Endodermal cell (in vitro differentiated cells): Measurements from ENCODE around the gene SLC6A16. TPM values are rescaled to one million over a fixed set of nuclear protein-coding genes. Genes with fewer than 3 reads are reported as not detected.

Experiments
- DNase-seq: peaks from one replicate; pipeline ENCODE4 v3.0.0-alpha.2; 2017
- H3K27ac ChIP-seq: 2 replicates; pipeline ENCODE4 v1.5.1; 2013; ENCODE audit warnings: mild to moderate bottlenecking, low read depth, low read length, moderate library complexity
- H3K27me3 ChIP-seq: 2 replicates; pipeline ENCODE4 v1.6.1; 2013; ENCODE audit warnings: mild to moderate bottlenecking, low read length, moderate library complexity; ENCODE audit not compliant: insufficient read depth, control insufficient read depth, poor library complexity, severe bottlenecking
- H3K36me3 ChIP-seq: 2 replicates; pipeline ENCODE4 v1.7.0; 2013; ENCODE audit warnings: mild to moderate bottlenecking, low read length, moderate library complexity; ENCODE audit not compliant: control insufficient read depth, insufficient read depth
- H3K4me1 ChIP-seq: one replicate; pipeline ENCODE4 v1.7.0; 2013; ENCODE audit warnings: low read length; ENCODE audit not compliant: control insufficient read depth, insufficient read depth
- H3K4me3 ChIP-seq: 2 replicates; pipeline ENCODE4 v1.5.1; 2013; ENCODE audit warnings: mild to moderate bottlenecking, low read length, moderate library complexity
- H3K9ac ChIP-seq: 2 replicates; pipeline ENCODE4 v1.6.1; 2013; ENCODE audit warnings: mild to moderate bottlenecking, low read length, moderate library complexity; ENCODE audit not compliant: poor library complexity, severe bottlenecking; ENCODE audit errors: extremely low read depth
- H3K9me3 ChIP-seq: 2 replicates; pipeline ENCODE4 v1.6.1; 2013; ENCODE audit warnings: mild to moderate bottlenecking, low read length, moderate library complexity; ENCODE audit not compliant: control insufficient read depth
- H3K27ac Mint-ChIP-seq: 2 replicates; pipeline ENCODE4 v1.8.0; 2020; ENCODE audit warnings: mixed read lengths
- H3K27me3 Mint-ChIP-seq: 2 replicates; pipeline ENCODE4 v1.8.0; 2021; ENCODE audit warnings: mild to moderate bottlenecking, mixed read lengths; ENCODE audit not compliant: insufficient read depth
- H3K36me3 Mint-ChIP-seq: 2 replicates; pipeline ENCODE4 v1.8.0; 2020; ENCODE audit warnings: low read depth, mixed read lengths
- H3K4me1 Mint-ChIP-seq: 2 replicates; pipeline ENCODE4 v1.8.0; 2020; ENCODE audit warnings: mixed read lengths
- H3K4me3 Mint-ChIP-seq: 2 replicates; pipeline ENCODE4 v1.8.0; 2020; ENCODE audit warnings: mild to moderate bottlenecking, moderate library complexity, mixed read lengths
- H3K9me3 Mint-ChIP-seq: 2 replicates; pipeline ENCODE4 v1.8.0; 2020; ENCODE audit warnings: mild to moderate bottlenecking, mixed read lengths
- WGBS, 2 experiments: methylation state at CpG; one replicate each; pipeline versions ENCODE4 v1.1.5 to v1.1.7; 2013; ENCODE audit warnings: missing lambda C conversion rate in 2 of 2, mixed read lengths in 1 of 2; ENCODE audit not compliant: insufficient coverage in 1 of 2, insufficient read length in 1 of 2; 5-methylcytosine and 5-hydroxymethylcytosine counted together
- total RNA-seq, 2 donors: library from RNA; stranded (reverse); fragmentation: NEBNext Ultra II Directional in 1 of 2; extraction: Animal tissue kit (Norgen Biotek cat#: 25700) in 1 of 2; gene quantifications; 2 replicates in 1 of 2; 3 replicates in 1 of 2; pipeline ENCODE4 v1.2.1, GENCODE V29; 2021
- TF ChIP-seq, protein P1 (sequence below): fragments of 200-600 bp; sonication (generic); conservative IDR thresholded peaks from 2 replicates; pipeline ENCODE4 v1.5.0; 2021; ENCODE audit warnings: antibody characterized with exemption, mild to moderate bottlenecking

Gene SLC6A16
- total RNA-seq, 2 donors from 2014 or later, result 3.3 to 3.4 TPM

GRCh38 chr19:49297403-49297802 is 27.6 kb downstream of the SLC6A16 start:
- Mint-ChIP-seq H3K36me3 (no peaks in the 10 kb centered on the region), H3K27me3 (peaks cover 46% of the 10 kb centered on the region), H3K4me3 (no peak overlapping the region), H3K4me1 (no peaks in the 10 kb centered on the region), H3K9me3 (no peaks in the 10 kb centered on the region), H3K27ac (no peak overlapping the region)
- no peak overlapping the region for H3K27ac ChIP-seq
- DNase-seq, result no peak
- peaks cover 11% of the 10 kb centered on the region for H3K27me3 ChIP-seq
- WGBS, 2 experiments, result 92 to 97% methylated on average over 2 of the region's 3 CpGs
- H3K36me3 ChIP-seq, result no peaks in the 10 kb centered on the region
- H3K9ac ChIP-seq, result no peak overlapping the region
- H3K9me3 ChIP-seq, result peaks cover 7% of the 10 kb centered on the region
- H3K4me3 ChIP-seq, result no peak overlapping the region
- TF ChIP-seq, protein P1, sequence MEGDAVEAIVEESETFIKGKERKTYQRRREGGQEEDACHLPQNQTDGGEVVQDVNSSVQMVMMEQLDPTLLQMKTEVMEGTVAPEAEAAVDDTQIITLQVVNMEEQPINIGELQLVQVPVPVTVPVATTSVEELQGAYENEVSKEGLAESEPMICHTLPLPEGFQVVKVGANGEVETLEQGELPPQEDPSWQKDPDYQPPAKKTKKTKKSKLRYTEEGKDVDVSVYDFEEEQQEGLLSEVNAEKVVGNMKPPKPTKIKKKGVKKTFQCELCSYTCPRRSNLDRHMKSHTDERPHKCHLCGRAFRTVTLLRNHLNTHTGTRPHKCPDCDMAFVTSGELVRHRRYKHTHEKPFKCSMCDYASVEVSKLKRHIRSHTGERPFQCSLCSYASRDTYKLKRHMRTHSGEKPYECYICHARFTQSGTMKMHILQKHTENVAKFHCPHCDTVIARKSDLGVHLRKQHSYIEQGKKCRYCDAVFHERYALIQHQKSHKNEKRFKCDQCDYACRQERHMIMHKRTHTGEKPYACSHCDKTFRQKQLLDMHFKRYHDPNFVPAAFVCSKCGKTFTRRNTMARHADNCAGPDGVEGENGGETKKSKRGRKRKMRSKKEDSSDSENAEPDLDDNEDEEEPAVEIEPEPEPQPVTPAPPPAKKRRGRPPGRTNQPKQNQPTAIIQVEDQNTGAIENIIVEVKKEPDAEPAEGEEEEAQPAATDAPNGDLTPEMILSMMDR, result no peak
- H3K4me1 ChIP-seq, result peaks cover 8% of the 10 kb centered on the region

DNA sequence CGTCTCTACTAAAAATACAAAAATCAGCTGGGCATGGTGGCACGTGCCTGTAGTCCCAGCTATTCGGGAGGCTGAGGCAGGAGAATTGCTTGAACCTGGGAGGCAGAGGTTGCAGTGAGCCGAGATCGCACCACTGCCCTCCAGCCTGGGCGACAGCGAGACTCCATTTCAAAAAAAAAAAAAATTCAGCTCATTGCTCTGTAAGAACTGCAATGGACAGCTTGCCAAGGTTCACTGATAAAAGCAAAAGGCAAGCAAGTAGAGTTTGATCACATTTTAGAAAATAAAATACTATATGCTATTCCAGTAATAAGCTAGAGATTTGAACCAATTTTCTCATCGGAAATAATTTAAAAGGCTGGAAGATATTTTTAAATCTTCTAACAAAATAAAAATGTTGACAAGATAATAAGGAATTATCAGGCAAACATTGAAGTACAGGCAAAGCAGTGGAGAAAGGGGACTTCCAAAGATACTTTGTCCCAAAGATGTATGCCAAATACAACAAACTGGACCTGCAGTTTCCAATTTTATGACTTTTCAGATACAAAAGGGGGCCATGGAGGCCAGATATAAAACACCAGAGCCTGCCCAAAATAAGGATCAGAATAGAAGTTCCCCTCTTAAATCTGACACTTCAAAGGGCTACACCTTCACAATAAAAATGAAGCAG is 29.6 kb downstream of the SLC6A16 start:
- peaks cover 45% of the 10 kb centered on the region for H3K27me3 Mint-ChIP-seq
- H3K9ac ChIP-seq, result no peak overlapping the region
- H3K36me3 Mint-ChIP-seq, result no peaks in the 10 kb centered on the region
- WGBS, 2 experiments, result 96 to 98% methylated on average over 6 to 7 of the region's 8 CpGs
- no peak for DNase-seq
- no peak overlapping the region for H3K27ac Mint-ChIP-seq
- no peak overlapping the region for H3K4me3 Mint-ChIP-seq
- no peak overlapping the region for H3K27ac ChIP-seq
- TF ChIP-seq, protein P1, result no peak
- no peaks in the 10 kb centered on the region for H3K9me3 Mint-ChIP-seq
- H3K36me3 ChIP-seq, result no peaks in the 10 kb centered on the region
- no peak overlapping the region for H3K4me3 ChIP-seq
- H3K4me1 Mint-ChIP-seq, result no peaks in the 10 kb centered on the region
- H3K27me3 ChIP-seq, result peaks cover 26% of the 10 kb centered on the region
- H3K9me3 ChIP-seq, result peaks cover 6% of the 10 kb centered on the region
- H3K4me1 ChIP-seq, result peaks cover 8% of the 10 kb centered on the region

GRCh38 chr19:49294401-49294800 is 30.6 kb downstream of the SLC6A16 start:
- H3K27me3 Mint-ChIP-seq, result peaks cover 41% of the 10 kb centered on the region
- H3K27ac ChIP-seq, result no peak overlapping the region
- H3K9me3 ChIP-seq, result peaks cover 14% of the 10 kb centered on the region
- H3K27me3 ChIP-seq, result peaks cover 28% of the 10 kb centered on the region
- H3K9ac ChIP-seq, result no peak overlapping the region
- TF ChIP-seq, protein P1, result no peak
- no peaks in the 10 kb centered on the region for H3K4me1 Mint-ChIP-seq
- no peaks in the 10 kb centered on the region for H3K36me3 ChIP-seq
- H3K36me3 Mint-ChIP-seq, result peaks cover 1% of the 10 kb centered on the region
- WGBS, 2 experiments, result 49 to 75% methylated on average over 4 to 6 of the region's 6 CpGs
- DNase-seq, result peak; percentile 56
- H3K9me3 Mint-ChIP-seq, result no peaks in the 10 kb centered on the region
- no peak overlapping the region for H3K4me3 Mint-ChIP-seq
- no peak overlapping the region for H3K4me3 ChIP-seq
- H3K4me1 ChIP-seq, result peaks cover 8% of the 10 kb centered on the region
- peak overlapping the region; percentile 44 for H3K27ac Mint-ChIP-seq
